NCI-H69 (cell line): ENCODE results near the gene GCH1.
A peak's percentile ranks its signal among the peaks of the same experiment; 100 is the strongest.
"Not testable (repeated sequence)": the region's sequence is repeated elsewhere in the genome, so short reads cannot be mapped to it uniquely, and the experiment has no call there.

Experiments
- DNase-seq: peaks from one replicate; lab custom pipeline; 2025; lab: John Stamatoyannopoulos, UW

GCH1 gene

DNA sequence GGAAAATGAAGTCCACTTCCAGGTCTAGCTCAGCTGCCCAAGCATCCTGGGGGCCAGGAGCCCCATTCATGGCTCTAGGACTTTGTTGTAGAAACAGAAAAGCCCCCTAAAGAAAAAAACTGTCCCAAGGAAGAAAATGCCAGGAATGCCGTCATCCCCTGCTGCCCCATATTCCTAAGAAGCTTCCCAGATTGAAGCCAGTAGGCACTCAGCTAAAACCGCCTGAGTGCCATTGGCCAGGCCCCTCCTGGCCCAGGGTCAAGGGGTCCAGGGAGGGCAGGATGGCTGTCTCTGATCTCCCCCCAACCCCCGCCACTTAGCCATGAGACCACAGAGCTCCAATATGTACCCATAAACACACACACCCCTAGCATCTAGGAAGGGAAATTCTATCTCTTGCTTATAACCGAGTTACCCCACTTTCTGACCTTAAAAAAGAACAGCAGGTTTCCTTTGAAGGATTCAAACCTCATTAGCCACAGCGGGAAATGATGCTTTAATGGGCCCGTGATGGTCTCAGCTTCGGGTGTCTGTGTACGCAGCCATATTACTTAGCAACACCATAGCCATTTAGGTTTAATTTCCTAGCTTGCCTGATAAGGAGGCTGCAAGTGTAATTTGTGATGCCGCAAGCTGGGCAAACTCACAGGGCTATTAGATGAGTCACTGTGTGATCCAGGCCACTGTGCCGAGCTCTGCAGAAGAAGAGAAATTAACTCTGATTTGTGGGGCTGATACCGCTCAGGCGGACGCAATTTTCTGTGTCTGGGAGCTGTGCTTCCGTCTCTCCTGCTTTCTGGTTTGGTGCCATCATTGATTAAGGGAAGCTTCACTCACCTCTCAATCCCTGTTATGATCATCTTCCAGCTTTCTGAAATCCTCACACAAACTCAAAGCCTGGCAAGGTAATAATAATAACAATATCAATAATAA lies 84.2 kb downstream of the GCH1 start:
- DNase-seq = peak; percentile 99

DNA sequence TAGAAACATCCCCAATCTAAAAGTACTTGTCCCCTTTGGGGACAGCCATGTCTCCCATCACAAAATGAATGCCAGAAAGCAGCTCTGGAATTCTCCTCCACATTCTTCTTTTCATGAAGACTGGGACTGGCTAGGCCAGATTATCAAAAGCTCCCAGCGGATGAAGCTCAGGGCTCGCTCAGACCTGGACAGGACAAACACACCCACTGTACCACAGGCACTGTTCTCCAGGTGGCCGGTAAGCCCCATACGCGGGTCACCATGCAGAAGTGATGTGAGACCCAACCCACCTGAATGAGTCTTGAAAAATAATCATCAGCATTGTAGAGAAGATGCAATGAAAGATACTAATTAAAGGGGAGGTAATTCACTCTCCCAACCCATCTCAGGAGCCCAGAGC lies 85.1 kb downstream of the GCH1 start:
- no peak for DNase-seq

DNA sequence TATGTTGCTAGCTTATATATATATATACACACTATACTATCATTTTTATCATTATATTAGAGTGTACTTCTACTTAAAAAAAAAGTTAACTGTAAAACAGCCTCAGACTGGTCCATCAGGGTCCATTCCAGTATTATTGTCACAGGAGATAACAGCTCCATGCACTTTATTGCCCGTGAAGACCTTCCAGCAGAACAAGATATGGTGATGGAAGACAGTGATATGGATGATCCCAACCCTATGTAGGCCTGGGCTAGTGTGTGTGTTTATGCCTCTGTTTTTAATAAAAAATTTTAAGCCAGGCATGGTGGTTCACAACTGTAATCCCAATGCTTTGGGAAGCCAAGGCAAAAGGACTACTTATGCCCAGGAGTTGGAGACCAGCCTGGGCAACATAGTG lies 86.2 kb downstream of the GCH1 start:
- DNase-seq = no peak

DNA sequence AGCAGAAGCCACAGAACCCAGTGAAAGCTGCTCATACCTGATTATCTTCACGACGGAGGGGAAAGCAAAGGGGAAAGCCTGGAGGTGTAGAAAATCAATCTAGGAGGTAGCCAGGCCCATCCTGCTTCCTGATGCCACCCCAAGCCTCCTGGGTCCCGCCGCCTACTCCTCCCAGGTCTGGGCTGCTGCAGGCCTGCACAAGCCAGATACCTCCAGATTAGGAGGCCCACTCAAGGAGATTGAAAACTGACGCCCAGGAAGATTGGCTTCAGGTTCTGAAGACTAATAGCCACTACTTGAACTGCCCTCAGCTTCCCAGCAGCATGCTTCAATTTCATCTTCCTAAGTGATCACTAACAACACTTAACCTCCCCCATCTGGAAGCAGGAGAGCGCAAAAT lies 87.1 kb downstream of the GCH1 start:
- DNase-seq = peak; percentile 28

DNA sequence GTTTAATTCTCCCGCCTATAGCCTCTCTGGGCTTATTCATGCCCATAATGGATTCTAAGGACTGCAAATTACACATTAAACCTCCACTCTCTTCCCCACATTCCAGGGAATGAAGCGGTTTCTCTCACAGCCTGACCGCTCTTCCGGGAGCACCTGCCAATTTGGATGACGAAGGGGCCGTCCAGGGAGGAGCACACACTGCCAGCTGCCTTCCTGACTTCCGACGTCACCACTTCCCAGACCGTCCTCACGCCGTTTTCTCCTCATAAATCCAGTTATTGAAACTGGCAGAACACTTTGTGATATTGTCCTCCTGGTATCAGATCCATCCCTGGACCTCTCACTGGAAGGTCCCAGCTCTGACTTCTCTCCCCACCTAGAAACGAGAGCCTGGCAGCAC lies 87.6 kb downstream of the GCH1 start:
- DNase-seq = no peak

DNA sequence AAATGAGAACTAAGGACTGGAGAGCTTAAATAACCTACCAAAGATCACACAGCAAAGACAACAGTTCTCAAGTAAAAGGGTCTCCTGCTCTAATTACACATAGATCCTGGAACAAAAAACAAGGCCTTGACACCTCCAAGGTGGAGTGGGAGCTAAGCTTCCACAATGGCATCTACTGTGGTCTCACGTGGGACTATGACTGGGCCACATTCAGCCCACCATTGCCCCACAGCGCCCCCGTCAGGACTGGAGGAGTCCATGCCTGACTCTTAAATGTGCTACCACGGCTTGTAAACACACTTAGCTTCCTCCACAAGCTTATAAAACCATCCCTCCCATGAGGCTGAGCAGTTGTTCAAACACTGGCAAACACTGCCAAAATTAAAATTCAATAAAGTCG lies 88.5 kb downstream of the GCH1 start:
- peak; percentile 59 for DNase-seq

DNA sequence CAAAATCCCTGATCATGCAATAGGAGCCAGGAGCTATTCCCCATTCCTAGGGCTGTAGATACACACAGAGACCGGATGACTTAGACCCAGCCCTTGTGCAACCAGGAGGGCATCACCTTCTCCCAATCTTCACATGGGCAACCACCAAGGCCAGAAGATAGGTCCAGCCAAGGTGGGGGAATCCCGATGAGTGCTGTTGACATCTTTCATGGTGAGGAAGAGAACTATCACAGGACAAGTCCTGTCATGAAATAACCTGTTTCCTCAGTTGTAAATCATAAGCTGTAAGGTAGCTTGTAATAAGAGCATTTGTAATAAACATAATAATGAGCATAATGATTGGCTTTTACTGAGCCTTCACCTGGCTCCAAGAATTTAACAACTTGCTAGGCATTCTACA lies 89.5 kb downstream of the GCH1 start:
- DNase-seq = no peak

DNA sequence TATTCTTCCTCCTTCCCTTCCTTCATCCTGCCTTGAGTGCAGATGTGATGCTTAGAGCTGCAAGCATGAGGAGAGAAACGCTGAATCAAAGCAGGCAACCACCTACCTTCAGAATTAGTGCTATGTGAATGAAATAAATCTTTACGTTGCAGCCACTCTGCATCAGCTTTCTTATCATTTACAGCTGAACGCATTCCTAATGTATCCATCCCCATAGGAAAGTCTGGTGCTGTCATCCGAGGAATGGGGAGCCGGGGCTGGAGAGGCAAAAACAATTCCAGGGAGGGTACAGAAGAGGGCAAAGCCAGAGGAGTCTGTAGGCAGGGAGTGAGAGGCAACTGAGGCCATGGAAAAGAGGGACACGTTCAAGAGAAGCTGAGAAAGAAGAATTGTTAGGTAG lies 90.0 kb downstream of the GCH1 start:
- DNase-seq = no peak

DNA sequence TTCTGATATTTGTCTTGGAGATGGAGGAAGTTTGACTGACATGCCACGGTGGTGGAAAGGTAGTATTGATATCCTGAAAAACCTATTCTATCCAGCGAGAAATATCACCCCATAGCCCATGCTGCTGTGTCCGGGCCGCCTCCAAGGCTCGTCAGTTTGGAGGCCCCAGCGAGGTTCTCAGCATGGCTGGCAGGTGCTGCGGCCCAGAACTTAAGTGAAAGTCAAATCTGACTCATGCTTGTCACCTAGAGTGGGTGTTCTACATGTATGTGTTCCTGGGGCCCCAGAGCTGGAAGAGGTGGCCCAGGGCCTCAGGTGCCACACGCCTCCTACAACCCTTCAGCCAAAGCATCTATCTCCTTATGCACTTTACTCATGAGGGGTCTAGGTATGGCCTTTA lies 92.9 kb downstream of the GCH1 start:
- DNase-seq = no peak

DNA sequence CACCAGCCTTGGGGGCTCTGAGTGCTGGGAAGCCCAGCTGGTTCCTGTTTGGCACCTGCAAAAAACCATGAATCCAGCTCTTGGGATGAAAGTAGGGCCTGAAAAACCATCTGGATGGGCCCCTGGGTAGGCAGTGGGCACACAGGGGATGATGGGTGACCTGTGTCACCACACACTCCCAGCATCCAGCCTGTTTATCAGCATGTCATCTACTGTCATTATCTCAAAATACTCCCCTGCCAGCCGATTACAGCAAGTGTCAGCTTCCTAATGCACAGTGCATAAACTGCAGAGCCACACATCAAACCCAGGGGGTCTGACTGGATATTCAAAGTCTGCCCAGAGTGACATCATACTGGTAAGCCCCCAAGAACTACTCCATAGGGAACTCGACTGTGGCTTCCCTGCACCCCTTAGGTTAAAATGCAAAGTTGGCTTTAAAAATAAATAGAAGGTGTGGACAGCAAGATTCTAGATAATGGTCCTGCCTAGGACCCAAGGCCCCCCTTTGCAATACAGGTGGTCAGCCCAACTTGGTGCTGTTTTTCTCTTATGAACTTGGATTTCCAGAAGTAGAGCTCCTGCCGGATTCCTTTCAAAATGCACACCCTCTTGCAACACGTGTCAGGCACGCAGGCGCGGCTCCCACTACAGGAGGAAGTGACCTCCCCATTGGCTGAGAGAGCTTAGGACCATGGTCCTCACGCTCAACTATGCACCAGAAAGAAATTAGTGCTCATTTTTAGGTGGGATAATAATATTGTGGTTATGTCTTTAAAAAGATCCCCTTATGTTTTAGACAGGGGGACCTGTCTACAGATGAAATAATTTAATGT lies 94.1 kb downstream of the GCH1 start:
- DNase-seq = peak; percentile 8

DNA sequence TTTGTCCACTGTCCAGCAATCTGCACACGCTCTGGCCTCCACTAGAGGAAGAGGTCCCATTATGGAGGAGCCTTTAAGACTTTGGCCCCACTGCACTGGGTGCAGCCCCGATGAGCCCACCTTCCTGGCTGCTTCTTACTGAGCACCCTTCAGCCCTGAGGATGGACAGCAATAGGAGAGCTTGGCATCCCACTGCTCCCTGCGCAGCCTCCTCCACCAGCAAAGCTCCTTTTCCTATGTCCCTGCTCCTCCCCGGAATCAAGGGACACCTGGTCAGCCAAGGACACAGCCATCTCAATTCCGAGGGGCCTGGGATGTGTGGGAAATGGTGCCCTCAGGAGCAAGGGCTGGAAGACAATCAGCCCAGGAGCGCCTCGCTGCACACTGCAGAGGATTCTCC lies 94.7 kb downstream of the GCH1 start:
- DNase-seq = no peak

DNA sequence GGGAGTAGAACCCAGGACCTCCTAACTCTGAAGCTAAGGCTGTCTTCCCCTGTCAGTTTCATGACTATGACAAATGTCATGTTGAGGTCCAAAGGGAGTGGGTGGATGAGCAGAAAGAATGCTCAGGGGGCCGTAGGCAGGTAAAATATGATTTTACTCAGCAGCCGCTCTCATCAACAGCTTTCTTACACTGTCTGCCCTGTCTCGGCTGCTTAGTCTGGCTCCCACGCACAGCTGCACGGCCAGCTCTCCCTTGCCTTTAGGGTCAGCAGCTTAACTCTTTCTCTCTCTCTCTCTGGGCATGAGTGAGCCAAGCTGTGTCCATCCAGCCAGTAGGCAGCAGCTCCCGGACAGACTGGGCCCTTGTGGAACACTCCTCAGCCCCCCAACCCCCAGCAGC lies 95.2 kb downstream of the GCH1 start:
- no peak for DNase-seq

DNA sequence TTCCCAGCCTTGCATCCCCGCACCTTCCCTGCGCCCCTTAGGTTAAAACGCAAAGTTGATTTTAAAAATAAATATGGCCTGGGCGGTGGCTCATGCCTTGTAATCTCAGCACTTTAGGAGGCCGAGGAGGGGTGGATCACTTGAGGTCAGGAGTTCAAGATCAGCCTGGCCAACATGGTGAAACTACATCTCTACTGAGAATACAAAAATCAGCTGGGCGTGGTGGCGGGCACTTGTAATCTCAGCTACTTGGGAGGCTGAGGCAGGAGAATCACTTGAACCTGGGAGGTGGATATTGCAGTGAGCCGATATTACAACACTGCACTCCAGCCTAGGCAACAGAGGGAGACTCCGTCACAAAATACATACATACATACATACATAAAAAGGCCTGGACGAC lies 96.0 kb downstream of the GCH1 start:
- no peak for DNase-seq

DNA sequence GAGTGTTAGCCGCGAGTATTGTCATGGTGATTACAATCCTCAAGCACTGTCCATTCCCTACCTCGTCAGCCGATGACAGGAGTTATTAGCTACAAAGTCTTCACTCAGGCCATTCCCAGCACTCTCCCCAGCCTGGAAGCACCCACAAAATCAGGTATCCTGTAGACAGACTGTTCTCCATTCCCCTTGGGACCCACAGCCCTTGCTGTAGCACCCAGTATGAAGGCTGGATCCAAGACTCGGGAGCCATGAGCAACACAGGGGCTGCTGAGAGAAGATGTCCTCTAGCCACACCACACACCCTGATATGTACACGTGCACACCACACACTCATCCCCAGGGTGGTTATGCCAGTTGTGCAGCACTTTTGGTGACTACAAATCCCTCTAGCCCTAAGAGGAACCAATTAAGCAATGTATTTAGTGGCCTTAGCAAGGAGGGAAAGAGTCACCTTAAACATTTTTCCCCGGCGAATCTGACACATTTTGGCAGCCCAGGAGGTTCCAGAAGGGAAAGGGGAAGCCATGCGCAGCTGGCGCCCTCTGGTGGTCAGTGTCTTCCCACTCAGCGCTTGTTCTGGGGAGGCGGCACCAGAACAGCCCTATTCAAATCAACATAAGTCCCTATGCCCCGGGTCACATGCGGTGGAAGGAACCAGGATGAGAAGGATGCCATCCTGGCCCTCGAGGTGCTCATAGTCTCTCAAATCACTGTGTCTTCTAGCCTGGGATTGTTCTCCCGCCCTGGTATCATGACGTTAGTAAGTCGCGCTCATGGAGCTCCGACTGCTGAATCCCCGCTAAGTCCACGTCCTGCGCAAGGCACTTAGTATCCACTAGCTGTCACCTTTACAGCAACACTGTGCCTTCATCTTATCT lies 96.9 kb downstream of the GCH1 start:
- DNase-seq = peak; percentile 85

DNA sequence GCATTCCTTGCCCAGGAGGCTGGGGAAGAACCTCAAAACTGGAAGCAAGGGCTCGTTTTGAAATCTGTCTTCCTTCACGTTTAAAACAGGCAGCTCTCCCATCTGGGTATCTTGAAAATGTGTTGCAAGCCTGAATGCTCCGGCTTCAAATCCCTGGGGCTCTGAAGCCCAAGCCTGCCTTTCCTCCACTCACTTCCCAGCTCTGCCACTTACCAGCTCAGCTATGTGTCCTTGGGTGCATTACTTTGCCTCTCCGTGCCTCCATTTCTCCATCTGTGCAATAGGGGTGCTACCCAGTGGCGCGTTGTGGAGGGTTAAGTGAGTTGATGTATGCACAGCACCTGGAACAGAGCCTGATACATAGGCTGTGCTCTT lies 97.6 kb downstream of the GCH1 start:
- no peak for DNase-seq

DNA sequence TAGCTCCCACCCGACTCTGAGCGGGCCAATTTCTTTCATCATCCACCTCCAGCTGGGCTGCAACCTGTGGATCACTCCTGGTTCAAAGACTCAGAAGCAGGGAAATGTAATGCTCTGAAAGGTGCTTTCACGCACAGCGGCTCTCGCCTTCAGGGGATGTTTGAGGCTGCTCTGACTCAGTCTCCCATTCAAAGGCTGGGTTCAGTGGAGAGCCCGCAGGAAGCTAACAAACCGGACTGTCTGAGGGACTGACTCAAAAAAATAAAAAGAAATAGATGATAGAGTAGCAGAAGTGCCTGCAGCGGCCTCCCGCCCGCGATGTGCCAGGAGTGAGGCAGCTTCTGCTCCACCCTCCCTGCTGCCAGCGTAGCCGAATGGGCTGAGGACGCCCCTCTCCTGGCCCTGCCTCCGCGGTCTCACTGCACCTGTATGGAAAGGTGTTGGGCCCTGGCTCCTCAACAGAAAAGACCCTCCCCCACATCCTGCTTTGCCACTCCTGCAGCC lies 98.0 kb downstream of the GCH1 start:
- peak; percentile 35 for DNase-seq

DNA sequence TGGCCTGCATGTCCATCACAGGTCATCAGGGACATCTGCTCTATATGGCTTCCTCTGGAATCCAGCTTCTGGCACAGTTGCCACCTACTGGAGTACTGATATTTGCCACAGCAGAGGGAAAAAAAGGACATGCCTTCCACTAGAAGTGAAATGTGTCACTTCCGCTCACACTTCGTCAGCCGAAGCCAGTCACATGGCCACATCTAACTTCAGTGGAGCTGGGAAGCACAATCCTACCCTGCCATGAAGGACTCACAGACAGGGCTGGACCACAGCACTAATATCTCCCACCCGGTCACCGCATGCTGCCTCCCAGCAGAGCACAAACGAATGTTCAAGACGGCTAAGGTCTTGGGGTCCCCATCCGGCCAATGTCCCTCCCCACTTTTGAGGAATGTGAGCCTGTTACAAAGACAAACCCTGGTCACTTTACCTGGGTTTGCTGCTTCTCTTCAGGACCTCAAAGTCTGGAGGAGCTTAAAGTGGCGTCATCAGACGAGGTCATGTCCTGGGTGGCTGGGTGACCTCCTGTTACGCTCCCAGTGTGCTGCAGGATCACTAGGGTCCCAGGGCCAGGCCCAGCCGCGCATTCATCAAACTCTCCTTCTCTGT lies 98.6 kb downstream of the GCH1 start:
- DNase-seq = no peak

DNA sequence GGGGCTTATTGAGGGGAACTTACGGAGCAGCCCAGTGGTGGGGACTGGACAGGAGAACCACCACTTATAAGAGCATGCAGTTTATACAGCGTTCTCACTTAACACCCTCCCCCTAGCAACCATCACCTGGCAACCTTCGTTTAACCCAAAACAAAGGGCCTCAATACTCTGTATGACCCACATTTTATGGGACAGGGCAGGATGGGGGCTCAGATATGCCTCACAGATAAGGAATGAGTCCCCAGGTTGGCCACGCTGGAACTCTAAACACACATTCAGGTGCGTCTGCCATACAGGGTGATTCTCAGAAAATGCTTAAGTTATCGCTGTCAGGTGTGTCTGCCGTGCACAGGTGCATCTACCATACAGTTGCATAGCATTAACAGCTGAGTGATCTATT lies 99.2 kb downstream of the GCH1 start:
- DNase-seq = peak; percentile 26

DNA sequence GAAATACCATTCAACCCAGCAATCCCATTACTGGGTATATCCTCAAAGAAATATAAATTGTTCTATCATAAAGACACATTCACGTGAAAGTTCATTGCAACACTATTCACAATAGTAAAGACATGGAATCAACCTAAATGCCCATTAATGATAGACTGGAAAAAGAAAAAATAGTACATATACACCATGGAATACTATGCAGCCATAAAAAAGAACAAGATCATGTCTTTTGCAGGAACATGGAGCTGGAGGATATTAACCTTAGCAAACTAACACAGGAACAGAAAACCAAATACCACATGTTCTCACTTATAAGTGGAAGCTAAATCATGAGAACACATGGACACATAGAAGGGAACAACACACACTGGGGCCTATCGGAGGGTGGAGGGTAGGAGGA lies 101.1 kb downstream of the GCH1 start:
- DNase-seq = not testable (repeated sequence)

DNA sequence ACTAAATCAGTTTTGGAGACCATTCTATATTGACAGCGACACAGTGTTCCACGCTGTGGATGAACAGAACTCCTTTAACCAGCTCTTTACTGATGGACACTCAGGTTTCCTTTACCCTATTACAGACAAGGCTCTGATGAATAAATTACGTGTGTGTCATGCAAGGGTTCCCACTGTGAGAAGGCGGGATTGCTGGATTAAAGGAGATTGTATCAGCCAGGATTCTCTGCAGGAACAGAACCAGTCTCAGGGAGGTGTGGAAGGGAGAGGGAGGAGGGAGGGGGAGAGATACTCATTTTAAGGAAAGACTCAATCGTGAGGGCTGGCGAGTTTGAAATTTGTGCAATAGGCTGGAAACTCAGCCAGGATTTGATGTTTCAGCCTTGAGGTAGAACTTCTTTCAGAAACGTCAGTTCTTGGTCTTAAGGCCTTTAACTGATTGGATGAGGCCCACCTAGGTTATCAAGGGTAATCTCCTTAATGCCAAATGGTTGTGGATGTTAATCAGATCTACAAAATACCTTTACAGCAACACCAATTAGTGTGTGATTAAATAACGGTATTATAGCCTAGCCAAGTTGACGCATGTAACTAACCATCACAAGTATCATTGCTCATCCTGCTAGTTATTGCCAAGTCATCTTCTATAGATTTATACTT lies 104.0 kb downstream of the GCH1 start:
- peak; percentile 21 for DNase-seq

DNA sequence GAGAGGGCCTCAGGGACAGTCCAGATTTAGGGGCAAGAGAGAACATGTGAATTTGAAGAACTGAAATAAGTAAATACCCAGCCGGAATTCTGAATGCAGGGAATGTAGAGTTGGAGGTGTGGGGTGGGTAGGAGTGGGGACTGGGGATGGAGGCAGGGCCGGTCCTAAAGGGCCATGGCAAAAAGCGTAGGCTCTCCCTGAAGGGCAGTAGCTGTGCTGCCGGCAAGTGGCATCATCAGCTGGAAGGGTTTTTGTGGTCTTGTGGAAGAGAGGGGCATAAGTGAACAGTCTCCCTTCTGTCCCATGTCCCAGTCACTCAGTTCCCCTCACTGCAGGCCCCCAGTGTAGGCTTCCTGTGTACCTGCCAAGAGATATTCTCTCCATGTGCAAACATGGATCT lies 104.6 kb downstream of the GCH1 start:
- no peak for DNase-seq
